Uterus (tissue), 4 donors: ENCODE results near the gene TEX9. TPM values are rescaled to one million over a fixed set of nuclear protein-coding genes. Genes with fewer than 3 reads are reported as not detected.

Experiments
- DNase-seq, 2 donors: peaks; one replicate each; pipeline ENCODE4 v3.0.0-alpha.2; 2019 to 2020
- H3K27ac ChIP-seq, 2 donors: fragments of 200-600 bp; sonication (generic); 1 replicate in 1 of 2; 2 replicates in 1 of 2; pipeline ENCODE4 v1.5.1; 2016 to 2018
- H3K27me3 ChIP-seq, 2 donors: fragments of 200-600 bp; sonication (generic); one replicate each; pipeline ENCODE4 v1.5.1; 2018 to 2019; ENCODE audit warnings: control low read depth in 1 of 2
- H3K36me3 ChIP-seq, 2 donors: fragments of 200-600 bp; sonication (generic); one replicate each; pipeline ENCODE4 v1.5.1; 2019; ENCODE audit warnings: control low read depth in 1 of 2
- H3K4me1 ChIP-seq, 2 donors: fragments of 200-600 bp; sonication (generic); one replicate each; pipeline ENCODE4 v1.5.1; 2018 to 2019; ENCODE audit warnings: control low read depth in 1 of 2
- H3K4me3 ChIP-seq, 2 donors: fragments of 200-600 bp; sonication (generic); 1 replicate in 1 of 2; 2 replicates in 1 of 2; pipeline ENCODE4 v1.5.1; 2018 to 2019; ENCODE audit warnings: mild to moderate bottlenecking in 1 of 2
- H3K9me3 ChIP-seq, 2 donors: fragments of 200-600 bp; sonication (generic); one replicate each; pipeline ENCODE4 v1.5.1; 2019; ENCODE audit warnings: control low read depth in 1 of 2
- POLR2A ChIP-seq, 2 donors: fragments of 450-650 bp; IDR thresholded peaks; one replicate each; pipeline ENCODE4 v1.6.1; 2016; ENCODE audit warnings: antibody characterized with exemption in 2 of 2, mild to moderate bottlenecking in 1 of 2, moderate library complexity in 1 of 2
- intact Hi-C: fragments of 100-400 bp; cut with DNase I; formaldehyde crosslinking; loops from one replicate; pipeline ENCODE4 v1.15.1; 2023; ENCODE audit warnings: low total_unique reads
- total RNA-seq, 4 donors: library from RNA; depleted of rRNA in 3 of 4; stranded (reverse); fragments of >200 nt in 3 of 4; gene quantifications; one replicate each; pipeline versions ENCODE4 v1.1.0 to v1.2.4, GENCODE V29; 2014 to 2023
- TF ChIP-seq, protein P1 (sequence below), 4 experiments: fragments of 200-600 bp in 2 of 4; fragments of 450-650 bp in 2 of 4; sonication (generic) in 2 of 4; IDR thresholded peaks; one replicate each; pipeline ENCODE4 v1.5.1; 2016 to 2019; ENCODE audit warnings: antibody characterized with exemption in 4 of 4, mild to moderate bottlenecking in 2 of 4, moderate library complexity in 1 of 4
- donor health status: DM: yes; HTN: yes; CAD: no.

The TEX9 gene
- total RNA-seq, 4 donors from 2014 or later = 0.88 to 33.4 (median 12.7) TPM

DNA sequence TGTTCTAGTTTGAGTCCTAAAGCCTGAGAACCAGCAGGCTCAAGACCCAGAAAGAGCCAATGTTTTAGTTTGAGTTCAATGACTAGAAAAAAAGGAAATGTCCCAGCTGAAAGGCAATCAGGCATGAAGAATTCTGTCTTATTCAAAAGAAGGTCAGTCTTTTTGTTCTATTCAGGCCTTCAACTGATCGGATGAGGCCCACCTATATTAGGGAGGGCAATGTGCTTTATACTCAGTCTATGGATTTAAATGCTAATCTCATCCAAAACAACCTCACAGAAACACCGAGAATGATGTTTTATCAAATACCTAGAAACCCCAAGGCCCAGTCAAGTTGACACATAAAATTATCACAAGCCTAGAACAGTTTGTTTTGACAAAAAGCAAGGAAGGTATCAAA lies 95.7 kb downstream of the TEX9 start:
- DNase-seq = no peak
- no peaks in the 10 kb centered on the region for H3K9me3 ChIP-seq
- H3K27me3 ChIP-seq = no peaks in the 10 kb centered on the region
- H3K27ac ChIP-seq = no peak overlapping the region
- intact Hi-C loops = no loop called here
- H3K4me1 ChIP-seq = no peaks in the 10 kb centered on the region
- H3K36me3 ChIP-seq = no peaks in the 10 kb centered on the region
- TF ChIP-seq, protein P1, sequence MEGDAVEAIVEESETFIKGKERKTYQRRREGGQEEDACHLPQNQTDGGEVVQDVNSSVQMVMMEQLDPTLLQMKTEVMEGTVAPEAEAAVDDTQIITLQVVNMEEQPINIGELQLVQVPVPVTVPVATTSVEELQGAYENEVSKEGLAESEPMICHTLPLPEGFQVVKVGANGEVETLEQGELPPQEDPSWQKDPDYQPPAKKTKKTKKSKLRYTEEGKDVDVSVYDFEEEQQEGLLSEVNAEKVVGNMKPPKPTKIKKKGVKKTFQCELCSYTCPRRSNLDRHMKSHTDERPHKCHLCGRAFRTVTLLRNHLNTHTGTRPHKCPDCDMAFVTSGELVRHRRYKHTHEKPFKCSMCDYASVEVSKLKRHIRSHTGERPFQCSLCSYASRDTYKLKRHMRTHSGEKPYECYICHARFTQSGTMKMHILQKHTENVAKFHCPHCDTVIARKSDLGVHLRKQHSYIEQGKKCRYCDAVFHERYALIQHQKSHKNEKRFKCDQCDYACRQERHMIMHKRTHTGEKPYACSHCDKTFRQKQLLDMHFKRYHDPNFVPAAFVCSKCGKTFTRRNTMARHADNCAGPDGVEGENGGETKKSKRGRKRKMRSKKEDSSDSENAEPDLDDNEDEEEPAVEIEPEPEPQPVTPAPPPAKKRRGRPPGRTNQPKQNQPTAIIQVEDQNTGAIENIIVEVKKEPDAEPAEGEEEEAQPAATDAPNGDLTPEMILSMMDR (IDR thresholded peaks at IDR 0.05) = no peak
- TF ChIP-seq POLR2A (IDR thresholded peaks at IDR 0.05) = no peak
- no peak overlapping the region for H3K4me3 ChIP-seq

GRCh38 chr15:56464893-56465520 lies 99.8 kb downstream of the TEX9 start, which contains the start of gene MNS1:
Gene MNS1, minus strand, starts transcription at chr15:56465137. Its CDS starts 165 bp downstream, at chr15:56464972.
- peak; percentile 92 for DNase-seq
- Histone ChIP-seq H3K27ac (peak within 1 kb of the TSS; percentile 46 to 50), H3K4me3 (peak within 1 kb of the TSS; percentile 62 to 72), H3K4me1 (no peaks in the 10 kb centered on the region), H3K27me3 (no peaks in the 10 kb centered on the region), H3K36me3 (no peaks in the 10 kb centered on the region), H3K9me3 (no peaks in the 10 kb centered on the region)
- TF ChIP-seq, protein P1 (IDR thresholded peaks at IDR 0.05) = no peak
- TF ChIP-seq POLR2A (IDR thresholded peaks at IDR 0.05) = no peak
- intact Hi-C loops = no loop called here

DNA sequence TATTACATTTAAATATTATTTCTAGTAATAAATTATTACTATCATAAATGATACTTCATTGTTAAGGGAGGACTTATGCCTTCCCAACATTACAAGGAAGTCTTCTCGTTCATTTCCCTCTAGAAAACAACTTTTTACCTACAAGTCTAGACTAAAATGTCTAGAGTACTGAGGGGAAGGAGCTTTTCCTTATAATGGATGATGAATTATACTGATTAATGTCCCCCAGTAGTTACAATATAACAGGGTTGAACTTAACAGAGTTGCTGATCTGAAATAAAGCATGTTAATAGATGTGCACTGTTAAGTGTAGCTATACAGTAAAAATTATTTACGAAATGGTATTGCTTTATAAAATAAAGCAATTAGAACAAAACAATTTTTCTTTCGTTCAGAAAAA lies 102.4 kb downstream of the TEX9 start:
- DNase-seq = no peak

GRCh38 chr15:56468401-56468800 lies 103.2 kb downstream of the TEX9 start:
- Histone ChIP-seq H3K9me3 (no peaks in the 10 kb centered on the region), H3K36me3 (no peaks in the 10 kb centered on the region), H3K4me1 (no peaks in the 10 kb centered on the region), H3K27ac (no peak overlapping the region), H3K4me3 (no peak overlapping the region), H3K27me3 (no peaks in the 10 kb centered on the region)
- intact Hi-C loops = no loop called here
- DNase-seq = no peak
- no peak for TF ChIP-seq POLR2A (IDR thresholded peaks at IDR 0.05)

More for the DNA sequence above, 102.4 kb downstream of the TEX9 start:
- H3K9me3 ChIP-seq = no peaks in the 10 kb centered on the region
- TF ChIP-seq, protein P1 (IDR thresholded peaks at IDR 0.05) = no peak
- no peak for TF ChIP-seq POLR2A (IDR thresholded peaks at IDR 0.05)
- no peak overlapping the region for H3K27ac ChIP-seq
- no peaks in the 10 kb centered on the region for H3K4me1 ChIP-seq
- H3K27me3 ChIP-seq = no peaks in the 10 kb centered on the region
- no peaks in the 10 kb centered on the region for H3K36me3 ChIP-seq
- intact Hi-C loops = no loop called here
- H3K4me3 ChIP-seq = no peak overlapping the region

DNA sequence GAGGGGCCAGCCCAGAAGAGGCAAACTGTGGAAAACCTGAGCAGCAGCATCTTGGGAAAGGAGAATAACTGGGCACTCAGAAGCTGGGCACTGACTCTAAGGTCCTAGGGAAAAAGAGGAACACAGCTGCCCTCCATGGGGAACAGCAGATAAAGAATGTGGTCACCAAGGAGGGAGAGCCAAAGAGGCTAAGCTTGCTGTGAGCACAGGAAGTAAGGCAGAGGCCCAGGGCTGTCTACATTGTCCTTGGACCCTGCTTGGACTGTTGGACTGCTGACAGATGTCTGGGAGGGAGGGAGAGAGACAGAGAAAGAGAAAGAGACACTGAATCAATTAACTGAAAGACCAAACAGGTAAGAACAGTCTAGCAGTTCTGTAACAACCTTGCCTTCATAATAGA lies 104.3 kb downstream of the TEX9 start:
- Histone ChIP-seq H3K36me3 (no peaks in the 10 kb centered on the region), H3K9me3 (no peaks in the 10 kb centered on the region), H3K4me3 (no peak overlapping the region), H3K27ac (no peak overlapping the region), H3K27me3 (no peaks in the 10 kb centered on the region), H3K4me1 (no peaks in the 10 kb centered on the region)
- intact Hi-C loops = no loop called here
- no peak for TF ChIP-seq POLR2A (IDR thresholded peaks at IDR 0.05)
- TF ChIP-seq, protein P1 (IDR thresholded peaks at IDR 0.05) = no peak
- no peak for DNase-seq
